ENCODE measurements around the gene GPRASP2.
"Not testable (repeated sequence)": the region's sequence is repeated elsewhere in the genome, so short reads cannot be mapped to it uniquely, and the experiment has no call there.

Gene GPRASP2

GRCh38 chrX:102712216-102712966 lies at the start of gene GPRASP2:
Gene GPRASP2, plus strand, starts transcription at chrX:102712448. Its CDS starts 2,422 bp downstream, at chrX:102714870.
- DNase-seq (ENCODE audit: low read depth in 3 of 3), result peak in 1 of 3 experiments; percentile 24

GRCh38 chrX:102663820-102664219 lies 48.4 kb upstream of the GPRASP2 start:
- DNase-seq (ENCODE audit: low read depth in 3 of 3), result not testable (repeated sequence)

- DNase-seq (ENCODE audit: low read depth in 3 of 3), result not testable (repeated sequence)
Observed at GRCh38 chrX:102667034-102667433, 45.2 kb upstream of the GPRASP2 start.

DNA sequence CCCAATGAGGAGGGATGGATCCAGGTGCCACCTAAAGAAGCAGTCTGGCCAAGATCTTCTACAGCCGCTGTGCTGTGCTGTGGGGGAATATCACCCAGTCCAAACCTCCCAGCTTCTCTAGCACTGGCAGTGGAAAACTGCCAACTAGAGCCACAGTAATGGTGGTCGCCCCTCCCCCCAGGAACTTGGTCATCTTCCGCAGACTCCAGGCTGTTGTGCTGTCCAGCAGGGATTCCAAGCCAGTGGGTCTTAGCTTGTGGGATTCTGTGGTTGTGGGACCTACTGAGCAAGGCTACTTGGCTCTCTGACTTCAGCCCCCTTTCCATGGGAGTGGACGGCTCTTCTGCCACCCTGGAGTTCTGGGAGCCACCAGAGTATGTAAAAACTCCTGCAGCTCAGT lies 42.7 kb upstream of the GPRASP2 start:
- no peak for DNase-seq (ENCODE audit: low read depth in 3 of 3)

DNA sequence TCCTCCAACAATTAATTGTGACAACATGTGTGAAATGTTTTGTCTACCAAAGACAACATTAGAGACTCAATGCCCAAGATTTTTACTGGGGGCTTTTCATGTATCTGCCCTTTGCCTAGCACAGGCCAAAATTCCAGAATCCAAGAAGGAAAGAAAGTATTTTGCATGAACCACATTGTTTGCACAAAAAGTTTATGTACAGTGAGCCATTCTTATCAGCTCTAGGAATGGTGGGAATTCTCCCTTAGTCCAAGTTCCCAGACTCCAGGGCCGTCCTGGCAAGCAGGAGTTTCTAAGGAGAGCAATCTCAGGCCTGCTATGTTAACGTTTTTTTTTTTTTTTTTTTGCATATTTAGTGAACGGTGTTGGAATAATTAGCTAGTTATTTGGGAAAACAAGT lies 39.4 kb upstream of the GPRASP2 start:
- DNase-seq (ENCODE audit: low read depth in 3 of 3), result no peak

GRCh38 chrX:102677479-102677878 lies 34.8 kb upstream of the GPRASP2 start:
- not testable (repeated sequence) for DNase-seq (ENCODE audit: low read depth in 3 of 3)

- no peak for DNase-seq (ENCODE audit: low read depth in 3 of 3)
Observed at GRCh38 chrX:102684772-102685520, 27.3 kb upstream of the GPRASP2 start.

DNA sequence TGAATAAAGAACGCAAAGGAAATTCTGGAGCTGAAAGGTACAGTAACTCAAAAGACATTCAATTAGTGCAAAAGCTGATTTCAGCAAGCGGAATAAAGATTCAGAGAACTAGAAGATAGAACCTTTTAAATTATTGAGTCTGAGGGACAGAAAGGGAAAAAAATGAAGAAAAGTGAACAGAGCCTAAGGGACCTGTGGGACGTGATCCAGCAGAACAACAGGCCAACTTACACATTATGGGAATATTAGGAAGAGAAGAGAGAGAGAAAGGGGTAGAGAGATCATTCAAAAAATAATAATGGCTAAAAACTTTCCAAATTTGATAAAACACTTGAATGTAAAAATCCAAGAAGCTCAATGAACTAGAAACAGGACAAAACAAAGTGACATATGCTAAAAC lies 17.5 kb upstream of the GPRASP2 start:
- DNase-seq (ENCODE audit: low read depth in 3 of 3), result no peak

DNA sequence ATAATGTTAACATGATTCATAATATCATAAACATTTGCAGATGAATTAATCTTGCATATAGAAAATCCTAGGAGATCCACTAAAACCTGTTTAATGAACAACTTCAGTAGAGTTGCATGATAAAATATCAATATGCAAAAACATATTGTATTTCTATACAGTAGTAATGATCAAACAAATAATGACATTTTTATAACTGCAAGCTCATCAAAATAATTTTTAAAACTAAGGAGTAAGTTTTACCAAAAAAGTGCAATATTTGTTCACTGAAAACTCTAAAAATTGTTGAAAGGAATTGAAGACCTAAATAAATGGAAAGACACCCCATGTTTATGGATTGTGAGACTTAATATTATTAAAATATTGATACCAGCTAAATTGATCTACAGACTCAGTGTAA lies 15.9 kb upstream of the GPRASP2 start:
- no peak for DNase-seq (ENCODE audit: low read depth in 3 of 3)

GRCh38 chrX:102697494-102697893 lies 14.8 kb upstream of the GPRASP2 start:
- DNase-seq (ENCODE audit: low read depth in 3 of 3), result no peak

DNA sequence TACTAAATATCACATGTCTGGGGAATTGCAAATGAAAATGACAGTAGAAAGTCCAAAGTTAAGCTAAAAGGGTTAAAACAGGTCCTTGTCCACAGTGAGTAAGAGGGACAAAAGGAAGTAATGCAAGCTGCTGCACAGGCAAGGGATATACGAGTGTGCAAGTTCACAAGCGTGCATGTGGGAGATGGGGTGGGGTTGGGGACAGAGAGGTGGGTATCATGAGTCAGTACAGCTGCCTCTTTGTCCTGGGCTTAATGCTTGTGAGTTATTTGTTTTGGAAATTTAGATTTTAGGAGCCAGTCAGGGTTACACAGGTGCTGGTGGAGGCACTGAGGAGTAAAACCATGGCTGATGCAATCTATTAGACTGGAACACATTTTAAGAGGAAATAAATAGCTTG lies 3.3 kb upstream of the GPRASP2 start:
- DNase-seq (ENCODE audit: low read depth in 3 of 3), result no peak

- DNase-seq (ENCODE audit: low read depth in 3 of 3), result no peak
Observed at GRCh38 chrX:102711872-102712215, 404 bp upstream of the GPRASP2 start.

- DNase-seq (ENCODE audit: low read depth in 3 of 3), result no peak
Observed at GRCh38 chrX:102712981-102713625, 855 bp downstream of the GPRASP2 start.

DNA sequence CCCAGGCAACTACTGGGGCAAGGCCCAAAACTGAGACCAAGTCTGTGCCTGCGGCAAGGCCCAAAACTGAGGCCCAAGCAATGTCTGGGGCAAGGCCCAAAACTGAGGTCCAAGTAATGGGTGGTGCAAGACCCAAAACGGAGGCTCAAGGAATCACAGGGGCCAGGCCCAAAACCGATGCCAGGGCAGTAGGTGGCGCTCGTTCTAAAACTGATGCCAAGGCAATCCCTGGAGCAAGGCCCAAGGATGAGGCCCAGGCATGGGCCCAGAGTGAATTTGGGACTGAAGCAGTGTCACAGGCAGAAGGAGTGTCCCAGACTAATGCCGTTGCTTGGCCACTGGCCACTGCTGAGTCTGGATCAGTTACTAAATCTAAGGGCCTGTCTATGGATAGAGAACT lies 2.7 kb downstream of the GPRASP2 start:
- DNase-seq (ENCODE audit: low read depth in 3 of 3), result no peak

DNA sequence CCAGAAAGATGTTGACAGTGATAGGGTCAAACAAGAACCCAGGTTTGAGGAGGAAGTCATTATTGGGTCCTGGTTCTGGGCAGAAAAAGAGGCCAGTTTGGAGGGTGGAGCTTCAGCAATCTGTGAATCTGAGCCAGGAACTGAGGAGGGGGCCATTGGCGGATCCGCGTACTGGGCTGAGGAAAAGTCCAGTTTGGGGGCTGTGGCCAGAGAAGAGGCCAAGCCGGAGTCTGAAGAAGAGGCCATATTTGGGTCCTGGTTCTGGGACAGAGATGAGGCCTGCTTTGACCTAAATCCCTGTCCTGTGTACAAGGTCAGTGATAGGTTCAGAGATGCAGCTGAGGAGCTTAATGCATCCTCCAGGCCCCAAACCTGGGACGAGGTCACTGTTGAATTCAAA lies 3.7 kb downstream of the GPRASP2 start:
- no peak for DNase-seq (ENCODE audit: low read depth in 3 of 3)

DNA sequence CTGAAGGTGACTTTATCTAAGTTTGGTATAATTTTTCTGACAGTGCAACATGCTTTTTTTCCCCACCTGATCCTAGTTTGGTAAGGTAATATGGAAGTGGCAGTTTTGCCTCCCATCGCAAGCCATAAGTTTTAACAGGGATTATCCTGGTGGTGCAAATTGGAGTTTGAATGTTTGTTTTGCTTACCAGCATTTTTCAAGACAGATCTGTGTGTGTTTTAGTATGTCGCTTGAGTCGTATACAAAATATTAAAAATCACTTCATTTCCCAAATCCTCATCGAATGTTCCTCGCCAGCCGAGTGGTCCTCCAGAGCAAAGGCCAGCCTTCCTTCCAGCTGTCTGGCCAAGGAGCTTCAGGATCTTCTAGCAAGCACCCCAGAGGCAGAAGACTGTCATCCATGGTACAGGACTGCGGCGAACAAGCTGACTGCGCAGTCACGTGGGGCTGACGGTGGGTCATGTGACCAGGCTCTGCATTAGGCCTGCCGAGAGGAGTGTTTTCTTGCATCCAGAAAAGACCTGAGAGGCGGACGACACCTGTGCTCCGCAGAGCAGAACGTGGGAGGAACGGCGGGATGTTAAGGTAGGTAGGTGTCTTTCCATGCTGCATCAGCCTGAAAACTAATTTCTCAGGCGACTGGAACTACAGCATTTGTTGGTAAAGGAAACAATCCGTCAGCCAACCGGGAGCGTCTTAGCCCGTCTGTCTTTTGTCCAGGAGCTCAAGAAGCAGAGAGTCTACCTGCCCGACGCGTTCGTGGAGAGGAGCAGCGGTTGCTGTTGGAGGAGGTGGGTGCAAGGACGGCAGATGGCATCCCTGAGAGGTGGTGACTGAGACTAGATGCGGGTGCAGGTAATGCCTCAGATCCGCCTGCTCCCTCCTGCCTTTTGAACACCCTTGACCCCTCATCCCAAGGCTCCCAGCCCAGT lies 8.3 kb downstream of the GPRASP2 start, which contains the start of gene GPRASP3:
TSS of gene GPRASP3 (plus strand) at position 507 of the 932 bp plus-strand sequence. CDS start 28,253 bp downstream, outside the sequence.
- peak; percentile 40 to 66 (median 47) for DNase-seq (ENCODE audit: low read depth in 3 of 3)

DNA sequence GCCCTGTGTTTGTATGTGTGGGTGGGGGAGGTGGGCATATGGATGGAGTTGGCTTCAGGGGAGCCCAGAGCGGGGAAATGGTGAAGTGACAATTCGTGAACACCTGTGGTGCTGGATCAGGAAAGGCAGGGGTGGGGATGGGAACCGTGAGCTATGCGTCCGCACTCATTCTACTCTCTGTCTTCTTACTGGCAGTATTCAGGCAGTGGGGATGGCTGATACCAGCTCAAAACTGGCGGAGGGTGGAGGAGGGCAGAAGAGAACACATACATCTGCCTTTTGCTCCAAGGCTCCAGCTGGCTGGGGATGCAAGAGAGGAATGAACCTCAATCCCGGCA lies 8.9 kb downstream of the GPRASP2 start:
- not testable (repeated sequence) for DNase-seq (ENCODE audit: low read depth in 3 of 3)

- DNase-seq (ENCODE audit: low read depth in 3 of 3), result no peak
Observed at GRCh38 chrX:102723456-102723855, 11.2 kb downstream of the GPRASP2 start.

DNA sequence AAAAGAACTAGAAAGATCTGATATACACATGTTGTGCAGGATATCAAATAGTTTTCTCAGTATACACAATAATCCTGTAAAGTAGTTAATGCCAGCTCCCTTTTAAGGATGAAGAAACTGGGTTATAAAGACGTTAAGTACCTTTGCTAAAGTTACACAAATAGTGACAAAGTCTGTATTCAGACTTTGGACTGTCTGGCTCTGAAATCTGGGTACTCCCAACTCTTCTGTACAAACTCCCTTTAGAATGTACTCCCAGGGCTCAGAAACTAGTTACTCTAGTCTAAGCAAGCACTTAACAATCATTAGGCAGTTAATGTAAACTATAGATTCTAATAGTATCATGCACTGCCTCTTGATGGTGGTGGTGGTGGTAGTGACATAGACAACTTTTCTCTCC lies 15.5 kb downstream of the GPRASP2 start:
- DNase-seq (ENCODE audit: low read depth in 3 of 3), result no peak

DNA sequence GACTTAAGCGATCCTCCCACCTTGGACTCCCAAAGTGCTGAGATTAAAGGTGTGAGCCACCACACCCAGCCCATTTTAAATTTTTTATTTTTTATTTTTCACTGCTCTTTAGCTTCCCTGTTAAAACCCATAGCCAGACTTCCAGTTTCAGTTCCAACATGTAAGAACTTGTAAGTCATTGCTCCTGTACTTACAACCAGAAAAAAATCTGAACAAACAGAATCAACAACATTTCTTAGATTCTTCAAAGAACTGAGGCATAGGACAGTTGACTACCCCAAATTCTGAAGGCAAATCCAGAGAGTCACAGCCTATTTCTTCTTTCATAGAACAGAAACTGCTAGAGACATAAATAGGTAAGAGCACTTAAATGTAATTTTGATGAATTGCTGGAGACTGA lies 16.4 kb downstream of the GPRASP2 start:
- no peak for DNase-seq (ENCODE audit: low read depth in 3 of 3)

- DNase-seq (ENCODE audit: low read depth in 3 of 3), result no peak
Observed at GRCh38 chrX:102739657-102740056, 27.4 kb downstream of the GPRASP2 start.

DNA sequence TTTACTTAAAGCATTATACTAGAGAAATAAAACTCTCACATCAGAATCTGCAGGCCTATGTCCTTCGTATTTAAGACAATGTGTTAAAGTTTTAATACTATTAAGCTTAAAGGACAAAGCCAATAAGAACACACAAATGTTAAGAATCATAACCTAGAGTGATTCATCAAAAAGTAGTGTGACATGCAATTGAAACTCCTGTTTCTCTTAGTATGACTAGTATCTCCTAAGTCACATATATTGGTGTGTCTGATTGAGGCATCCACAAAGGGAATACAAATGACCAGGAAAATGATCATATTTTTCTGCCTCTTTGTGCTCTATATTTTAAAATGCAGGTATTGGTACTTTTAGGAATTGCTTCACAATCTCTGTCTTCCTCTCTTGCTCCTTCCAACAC lies 32.1 kb downstream of the GPRASP2 start:
- DNase-seq (ENCODE audit: low read depth in 3 of 3), result no peak
